Activated T-helper 9 cell treated with anti-CD3 and anti-CD28 coated beads, Interleukin-2, amount 50 U/mL, for 16 hours (primary cell): ENCODE measurements around the gene ADGRD1.

Source experiments
- DNase-seq: peaks from one replicate; pipeline ENCODE4 v3.0.0-alpha.2; 2020; ENCODE audit warnings: low read depth

The ADGRD1 gene

DNA sequence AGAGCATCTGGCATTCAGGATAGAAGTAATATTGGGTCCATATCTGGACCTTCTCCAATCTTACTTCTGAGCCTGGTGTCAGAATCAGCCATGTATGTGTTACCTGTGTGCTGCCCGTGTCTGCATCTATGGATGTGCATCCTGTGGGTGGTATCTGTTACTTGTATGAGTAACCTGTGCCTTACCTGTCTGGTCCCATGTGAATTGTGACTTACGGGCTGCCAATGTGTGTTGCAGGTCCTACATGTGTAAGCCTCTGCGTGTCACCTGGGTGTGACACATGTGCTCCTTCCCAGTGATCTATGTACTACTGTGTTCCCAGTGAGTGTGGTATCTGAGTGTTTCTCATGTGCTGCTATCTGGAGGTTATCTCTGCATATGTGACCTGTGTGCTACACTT is 208.4 kb downstream of the ADGRD1 start:
- DNase-seq: no peak

DNA sequence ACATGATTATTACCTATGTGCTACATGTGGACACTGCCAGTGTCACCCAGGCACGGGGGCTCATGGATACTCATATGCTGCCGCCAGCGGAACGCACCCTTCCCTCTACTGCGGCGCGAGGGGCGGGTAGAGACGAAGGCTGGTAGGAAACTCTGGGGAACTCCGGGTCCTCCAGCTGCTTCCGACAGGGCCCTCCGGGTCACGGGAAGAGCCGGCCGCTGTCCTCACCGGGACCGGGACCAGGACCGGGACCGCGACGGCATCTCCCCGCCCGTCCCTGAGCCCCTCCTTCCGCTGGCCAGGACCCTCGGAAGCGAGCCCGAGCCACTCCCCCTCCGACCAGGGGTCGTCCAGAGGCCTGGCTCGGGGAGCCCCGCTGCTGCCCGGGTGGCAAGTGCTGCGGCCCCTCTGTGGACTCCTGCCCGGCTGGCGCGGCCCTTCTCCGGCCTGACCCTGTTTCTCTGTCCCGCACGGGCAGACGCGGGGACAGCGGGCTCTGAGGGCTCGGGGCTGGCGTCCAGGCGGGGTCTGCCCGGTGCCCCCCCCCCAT is 209.6 kb downstream of the ADGRD1 start:
- DNase-seq: no peak

DNA sequence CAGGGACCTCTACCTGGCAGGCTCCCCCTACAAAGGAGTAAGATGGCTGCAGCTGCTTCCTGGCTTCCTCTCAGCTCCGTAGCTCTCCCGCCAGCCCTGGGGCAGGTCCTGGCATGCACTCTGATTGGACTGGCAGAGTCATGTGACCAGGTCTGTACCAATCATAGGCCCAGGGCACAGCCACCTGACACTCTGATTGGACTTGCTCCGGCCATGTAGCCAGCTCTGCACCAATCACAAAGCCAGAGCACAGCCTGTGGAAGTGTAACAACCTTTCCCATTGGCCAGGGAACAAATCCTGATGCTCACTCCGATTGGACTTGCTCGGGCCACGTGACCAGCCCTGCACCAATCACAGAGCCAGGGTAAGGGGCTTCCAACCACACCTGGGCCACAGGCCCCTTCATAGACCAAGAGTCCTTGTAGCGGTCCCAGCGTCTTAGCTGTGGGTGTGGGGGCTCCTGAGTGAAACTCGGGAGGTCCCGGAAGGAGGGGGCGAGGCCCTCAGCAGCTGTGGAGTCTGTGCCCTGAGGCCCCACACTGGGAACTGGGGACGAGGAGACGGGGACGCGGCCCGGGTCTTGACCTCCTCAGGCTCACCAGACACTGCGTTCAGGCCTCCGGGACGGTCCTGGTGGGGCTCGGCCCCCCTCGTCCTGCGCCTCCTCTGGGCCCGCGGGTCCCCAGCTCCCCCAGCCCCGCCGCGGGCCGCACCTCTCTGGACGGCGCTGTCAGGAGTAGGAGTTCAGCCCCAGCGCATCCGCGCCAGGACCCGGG is 210.6 kb downstream of the ADGRD1 start:
- no peak for DNase-seq

DNA sequence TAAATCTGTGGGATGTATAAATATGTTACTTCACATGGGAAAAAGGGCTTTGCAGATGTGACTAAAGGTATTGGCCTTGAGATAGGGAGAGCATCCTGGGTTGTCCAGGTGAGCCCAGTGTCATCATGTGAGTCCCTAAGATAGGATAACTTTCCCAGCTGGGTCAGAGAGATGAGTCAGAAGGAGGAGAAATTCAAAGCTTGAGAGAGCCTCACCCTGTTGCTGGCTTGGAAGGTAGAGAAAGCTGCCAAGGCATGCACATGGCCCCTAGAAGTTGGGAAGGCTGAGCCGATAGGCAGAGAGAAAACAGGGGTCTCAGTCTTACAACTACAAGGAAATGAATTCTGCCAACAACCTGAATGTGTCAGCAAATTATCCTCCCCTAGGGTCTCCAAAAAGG is 213.0 kb downstream of the ADGRD1 start:
- DNase-seq: no peak

DNA sequence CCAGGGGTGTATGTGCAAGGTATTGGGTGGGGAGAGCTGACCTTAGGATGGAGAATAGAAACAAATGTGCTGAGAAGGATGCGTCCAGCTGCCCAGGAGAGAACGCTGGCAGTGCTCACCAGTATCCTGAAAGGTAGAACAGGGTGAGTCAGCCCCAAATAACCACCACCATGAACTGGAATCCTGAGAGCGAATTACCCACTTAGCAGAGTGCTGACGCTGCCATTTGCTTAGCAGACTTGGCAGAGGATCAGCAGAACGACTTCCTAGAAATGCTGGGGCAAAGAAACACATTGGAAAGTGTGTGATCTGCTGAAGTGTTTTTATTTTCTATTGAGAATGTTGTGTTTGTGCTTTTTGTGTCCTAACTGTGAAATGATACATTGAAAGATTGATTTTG is 213.6 kb downstream of the ADGRD1 start:
- no peak for DNase-seq

DNA sequence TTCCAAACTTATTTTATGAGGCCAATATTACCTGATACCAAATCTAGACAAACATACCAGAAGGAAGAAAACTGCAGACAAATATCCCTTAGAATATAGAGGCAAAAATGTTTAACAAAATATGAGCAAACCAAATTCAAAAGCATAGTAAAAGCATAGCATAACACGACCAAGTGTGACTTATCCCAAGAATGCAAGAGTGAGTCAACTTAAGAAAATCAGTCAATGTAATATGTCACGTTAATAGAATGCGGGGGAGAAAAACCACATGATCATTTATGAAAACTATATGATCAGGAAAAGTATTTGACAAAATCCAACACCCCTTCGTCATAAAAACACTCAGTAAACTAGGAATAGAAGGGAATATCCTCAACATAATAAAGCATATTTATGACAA is 217.3 kb downstream of the ADGRD1 start:
- DNase-seq: no peak

DNA sequence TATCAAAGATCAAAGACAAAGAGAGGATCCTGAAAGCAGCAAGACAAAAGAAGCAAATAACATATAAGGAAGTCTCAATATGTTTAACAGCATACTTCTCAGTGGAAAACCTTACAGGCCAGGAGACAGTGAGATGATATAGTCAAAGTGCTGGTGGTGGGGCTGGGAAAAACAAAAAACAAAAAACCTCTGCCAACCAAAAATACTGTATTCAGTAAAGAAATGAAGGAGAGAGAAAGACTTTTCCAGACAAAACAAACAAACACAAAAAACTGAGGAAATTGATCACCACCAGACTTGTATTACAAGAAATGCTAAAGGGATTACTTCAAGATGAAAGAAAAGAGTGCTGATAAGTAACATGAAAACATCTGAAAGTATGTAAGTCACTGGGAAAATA is 221.2 kb downstream of the ADGRD1 start:
- no peak for DNase-seq

DNA sequence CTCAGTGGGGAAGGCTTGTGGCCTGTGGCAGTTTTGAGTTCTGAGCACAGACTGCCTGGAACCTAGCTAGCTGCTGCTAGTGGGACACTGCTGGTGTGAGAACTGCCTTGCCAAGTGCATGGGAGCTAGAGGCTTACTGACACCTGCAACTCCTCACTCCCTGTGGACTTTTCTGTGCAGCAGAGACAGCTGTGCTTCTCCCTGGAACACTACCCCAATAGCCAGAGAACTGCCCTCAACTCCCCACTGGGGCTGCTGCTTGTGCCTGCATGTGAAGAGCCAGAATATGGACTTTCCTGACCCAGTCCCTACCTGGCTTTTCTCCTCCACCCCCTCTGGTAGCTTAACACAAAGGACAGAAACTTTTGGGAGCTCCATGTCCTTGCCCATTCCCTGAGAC is 222.6 kb downstream of the ADGRD1 start:
- no peak for DNase-seq

DNA sequence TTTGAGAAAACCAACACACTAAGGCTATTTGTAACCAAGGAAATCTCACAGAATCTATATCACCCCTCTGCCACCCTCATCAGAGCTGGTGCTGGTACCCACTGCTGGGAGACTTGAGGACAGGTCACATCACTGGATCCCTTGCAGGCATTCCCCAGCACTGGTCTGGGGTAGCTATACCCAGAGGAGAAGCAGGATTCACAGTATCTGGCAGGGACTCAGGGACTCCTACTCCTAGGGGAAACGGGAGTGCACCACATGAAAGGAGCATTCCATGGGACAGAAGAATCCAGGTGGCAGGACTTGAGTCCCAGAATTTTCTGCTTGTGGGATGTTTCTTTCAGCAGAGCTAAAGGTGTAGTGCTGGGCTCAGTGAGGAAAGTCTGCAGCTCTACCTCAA is 223.2 kb downstream of the ADGRD1 start:
- no peak for DNase-seq

DNA sequence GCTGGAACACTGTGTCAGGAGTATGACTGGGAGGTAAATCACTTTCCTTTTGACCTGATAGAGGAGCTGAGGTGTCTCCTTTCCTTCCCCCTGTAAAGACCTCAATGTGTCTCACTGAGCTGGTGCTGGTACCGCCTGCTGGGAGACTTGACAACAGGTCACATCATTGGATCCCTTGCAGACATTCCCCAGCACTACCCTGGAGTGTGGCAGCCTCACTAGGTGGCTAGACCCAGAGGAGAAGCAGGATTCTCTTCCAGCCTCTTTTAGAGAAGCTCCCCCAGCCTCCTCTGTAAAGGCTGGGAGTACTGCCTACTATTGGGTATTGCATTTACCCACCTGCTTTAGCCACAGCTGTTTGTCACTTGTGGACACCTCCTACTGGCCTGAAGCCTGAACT is 223.9 kb downstream of the ADGRD1 start:
- DNase-seq: no peak

DNA sequence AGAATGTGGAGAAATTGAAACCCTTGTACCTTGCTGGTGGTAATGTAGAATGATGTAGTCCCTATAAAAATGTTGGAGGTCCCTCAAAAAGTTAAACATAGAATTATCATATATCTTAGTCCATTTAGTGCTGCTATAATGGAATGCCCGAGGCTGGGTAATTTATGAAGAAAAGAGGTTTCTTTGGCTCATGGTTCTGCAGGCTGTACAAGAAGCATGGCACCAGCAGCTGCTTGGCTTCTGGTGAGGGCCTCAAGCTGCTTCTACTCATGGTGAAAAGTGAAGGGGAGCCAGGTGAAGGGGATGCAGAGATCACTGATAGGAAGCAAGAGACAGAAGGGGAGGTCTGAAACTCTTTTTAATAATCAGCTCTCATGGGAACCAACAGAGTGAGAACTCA is 233.9 kb downstream of the ADGRD1 start:
- DNase-seq: no peak

DNA sequence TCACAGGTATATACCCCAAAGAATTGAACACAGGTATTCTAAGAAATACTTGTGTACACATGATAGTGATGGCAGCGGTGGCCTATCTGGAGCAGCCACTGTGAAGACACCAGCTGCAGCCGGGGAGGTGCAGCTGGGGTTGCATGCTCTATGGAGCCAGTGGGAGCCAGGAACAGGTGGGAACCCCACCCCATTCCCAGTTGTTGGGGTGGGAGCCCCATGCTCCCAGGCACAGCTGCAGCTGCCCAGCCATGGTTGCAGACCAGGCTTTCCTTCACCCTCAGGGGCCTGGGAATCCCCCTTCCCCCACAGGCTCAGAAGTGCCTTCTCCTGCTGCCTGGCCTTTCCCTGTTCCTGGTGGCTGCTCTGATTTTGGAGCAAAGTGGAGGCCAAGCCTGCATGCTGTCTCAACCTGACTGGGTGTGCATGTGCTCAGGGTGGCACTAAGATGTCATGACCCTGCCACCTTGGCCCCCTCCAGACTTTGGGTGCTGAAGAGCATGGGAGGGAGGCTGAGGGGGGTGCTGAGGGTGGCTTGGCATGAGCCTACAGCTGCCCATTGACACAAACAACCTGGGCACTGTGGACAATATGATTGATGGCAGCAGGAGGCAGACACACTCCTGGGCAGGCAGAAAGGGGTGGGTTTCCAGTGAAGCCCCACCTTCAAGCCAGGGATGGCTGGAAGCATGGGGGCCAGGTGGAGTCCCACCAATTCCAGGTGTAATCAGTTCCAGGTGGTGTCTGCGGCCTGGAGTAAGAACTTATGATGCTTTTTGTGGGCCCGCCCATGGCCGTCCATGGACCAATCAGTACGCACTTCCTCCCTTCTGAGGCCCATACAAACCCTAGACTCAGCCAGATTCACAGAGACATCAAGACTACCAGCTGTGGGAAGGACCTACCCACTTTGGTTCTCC is 234.7 kb downstream of the ADGRD1 start:
- no peak for DNase-seq

DNA sequence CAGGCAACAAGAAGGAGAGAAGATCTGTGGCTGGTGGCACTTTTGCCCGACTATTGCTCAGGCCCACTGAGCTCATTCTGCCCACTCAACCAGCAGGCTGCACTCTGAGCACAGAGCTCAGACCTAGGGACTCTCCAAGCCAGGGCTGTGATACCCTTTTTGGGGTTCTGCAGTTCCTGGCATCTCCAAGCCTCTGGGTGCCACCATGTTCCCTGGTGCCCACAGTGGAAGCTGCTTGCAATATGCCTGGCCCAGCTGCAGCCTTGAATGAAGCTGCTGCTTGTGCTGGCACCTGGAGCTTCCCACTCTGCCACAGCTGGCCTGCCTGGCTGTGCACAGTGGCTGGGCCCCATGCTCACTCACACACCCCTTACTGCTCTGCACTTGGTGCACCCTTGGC is 236.1 kb downstream of the ADGRD1 start:
- DNase-seq: no peak

DNA sequence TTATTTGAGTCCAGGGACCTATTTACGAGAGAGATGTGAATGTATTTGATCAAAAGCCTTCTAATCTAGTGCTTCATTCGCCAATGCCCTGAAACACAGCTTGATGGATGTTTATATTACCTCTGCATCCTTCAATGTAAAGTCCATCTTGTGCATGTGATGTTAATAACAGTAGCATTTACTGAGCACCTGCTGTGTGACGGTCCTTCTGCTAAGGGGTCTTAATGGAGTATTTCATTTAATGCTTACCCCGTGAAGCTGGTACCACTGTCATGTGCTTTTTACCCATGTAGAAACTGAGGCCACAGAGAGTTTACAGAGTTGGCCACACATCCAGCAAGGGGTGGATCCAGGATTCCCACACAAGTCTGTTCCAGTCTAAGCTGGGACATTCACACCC is 237.3 kb downstream of the ADGRD1 start:
- DNase-seq: no peak
